A673 (cell line): ENCODE results near the gene B4GALT6.

Experiments used
- CTCF ChIP-seq: fragments of 300-800, 200-600 bp; sonication (generic); conservative IDR thresholded peaks from 2 replicates; pipeline ENCODE4 v1.5.1; 2017; ENCODE audit warnings: low read depth, mild to moderate bottlenecking, antibody characterized with exemption, low read length, moderate library complexity, mixed read lengths
- EZH2 ChIP-seq: fragments of 200-600 bp; sonication (generic); IDR thresholded peaks from 2 replicates; pipeline ENCODE4 v1.6.1; 2017; ENCODE audit warnings: borderline replicate concordance, low read depth, mild to moderate bottlenecking, mixed read lengths, antibody characterized with exemption, low read length; ENCODE audit not compliant: poor library complexity, severe bottlenecking

- TF ChIP-seq CTCF = no peak
- TF ChIP-seq EZH2 = no peak
These were observed 46.9 kb downstream of the B4GALT6 start for GRCh38 chr18:31637445-31637844.
